ENCODE data around the gene TIMP1. TPM values are rescaled to one million over a fixed set of nuclear protein-coding genes. Genes with fewer than 3 reads are reported as not detected.
A peak's percentile ranks its signal among the peaks of the same experiment; 100 is the strongest.

The TIMP1 gene
- total RNA-seq, 1 donor from 2014 or later, result 324 TPM

GRCh38 chrX:47574547-47575301, 7.5 kb upstream of the TIMP1 start:
- peaks cover 3% of the 10 kb centered on the region for H3K36me3 ChIP-seq
- H3K9me3 ChIP-seq, result no peaks in the 10 kb centered on the region
- no peak for TF ChIP-seq CTCF (IDR thresholded peaks at IDR 0.05)
- intact Hi-C loops (cut with DNase I), result no loop called here
- DNase-seq, result no peak
- ATAC-seq, result no peak
- H3K27me3 ChIP-seq, result no peaks in the 10 kb centered on the region
- no peaks in the 10 kb centered on the region for H3K4me1 ChIP-seq
- no peak overlapping the region for H3K4me3 ChIP-seq
- H3K27ac ChIP-seq, result peak overlapping the region; percentile 24

- no peak for TF ChIP-seq CTCF (IDR thresholded peaks at IDR 0.05)
- no peaks in the 10 kb centered on the region for H3K36me3 ChIP-seq
- H3K4me1 ChIP-seq, result no peaks in the 10 kb centered on the region
- intact Hi-C loops (cut with DNase I), result no loop called here
- H3K27ac ChIP-seq, result no peak overlapping the region
- DNase-seq (no peak), ATAC-seq (no peak)
- no peak overlapping the region for H3K4me3 ChIP-seq
- H3K27me3 ChIP-seq, result no peaks in the 10 kb centered on the region
- no peaks in the 10 kb centered on the region for H3K9me3 ChIP-seq
Observed at GRCh38 chrX:47576021-47576898, 6.0 kb upstream of the TIMP1 start.

GRCh38 chrX:47577424-47577823, 4.8 kb upstream of the TIMP1 start:
- intact Hi-C loops (cut with DNase I), result no loop called here

GRCh38 chrX:47577901-47578300, 4.3 kb upstream of the TIMP1 start:
- ATAC-seq, result no peak
- Histone ChIP-seq H3K36me3 (no peaks in the 10 kb centered on the region), H3K4me1 (no peaks in the 10 kb centered on the region), H3K27me3 (no peaks in the 10 kb centered on the region), H3K9me3 (no peaks in the 10 kb centered on the region), H3K4me3 (no peak overlapping the region), H3K27ac (no peak overlapping the region)
- no peak for DNase-seq
- intact Hi-C loops (cut with DNase I), result no loop called here
- no peak for TF ChIP-seq CTCF (IDR thresholded peaks at IDR 0.05)

More at GRCh38 chrX:47577424-47577823, 4.8 kb upstream of the TIMP1 start:
- ATAC-seq, result no peak
- Histone ChIP-seq H3K4me3 (no peak overlapping the region), H3K4me1 (no peaks in the 10 kb centered on the region), H3K27ac (no peak overlapping the region), H3K27me3 (no peaks in the 10 kb centered on the region), H3K36me3 (no peaks in the 10 kb centered on the region), H3K9me3 (no peaks in the 10 kb centered on the region)
- no peak for DNase-seq
- no peak for TF ChIP-seq CTCF (IDR thresholded peaks at IDR 0.05)

DNA sequence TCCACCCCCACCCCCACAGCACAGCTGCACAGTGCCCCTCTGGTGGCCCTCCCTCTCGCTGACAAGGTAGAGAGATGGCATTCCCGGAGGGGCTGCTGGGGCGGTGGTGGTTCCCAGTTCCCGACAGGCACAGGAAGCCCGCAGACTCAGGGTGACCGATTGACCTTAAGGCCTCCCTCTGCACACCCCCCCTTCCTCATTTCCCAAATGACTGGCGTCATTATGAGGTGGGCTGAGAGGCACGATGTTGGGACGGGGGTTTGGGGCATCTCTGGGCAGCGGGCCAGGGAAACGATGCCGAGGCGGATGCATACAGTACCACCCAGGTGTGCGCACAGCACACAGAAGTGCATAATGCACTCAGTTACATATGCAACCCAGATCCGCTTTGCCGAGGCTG, 3.5 kb upstream of the TIMP1 start:
- no peaks in the 10 kb centered on the region for H3K27me3 ChIP-seq
- no peak overlapping the region for H3K27ac ChIP-seq
- H3K4me1 ChIP-seq, result no peaks in the 10 kb centered on the region
- ATAC-seq, result peak; percentile 4
- H3K9me3 ChIP-seq, result no peaks in the 10 kb centered on the region
- intact Hi-C loops (cut with DNase I), result no loop called here
- H3K4me3 ChIP-seq, result no peak overlapping the region
- no peaks in the 10 kb centered on the region for H3K36me3 ChIP-seq
- DNase-seq, result no peak
- TF ChIP-seq CTCF (IDR thresholded peaks at IDR 0.05), result no peak

All from upper lobe of right lung (tissue), 1 donor.